Measurements from ENCODE around the gene TMEM125. TPM values are rescaled to one million over a fixed set of nuclear protein-coding genes. Genes with fewer than 3 reads are reported as not detected.

Gene TMEM125
- total and polyA plus RNA-seq, 3 donors from 2014 or later = 0.71 to 2.2 (median 2.0) TPM

GRCh38 chr1:43303471-43304313, 33.9 kb downstream of the TMEM125 start:
- TF ChIP-seq POLR2A (IDR thresholded peaks at IDR 0.05) (no peak), CTCF (IDR thresholded peaks at IDR 0.05) (no peak)
- H3K4me1 ChIP-seq = peaks cover 5% of the 10 kb centered on the region
- no peak for DNase-seq
- H3K9me3 ChIP-seq = no peaks in the 10 kb centered on the region
- intact Hi-C loops (cut with DNase I; ENCODE audit: low total_unique reads) = no loop called here
- no peak overlapping the region for H3K4me3 ChIP-seq
- H3K36me3 ChIP-seq (ENCODE audit: low read depth, missing control alignments) = no peaks in the 10 kb centered on the region
- no peaks in the 10 kb centered on the region for H3K27me3 ChIP-seq
- 67 to 74% methylated on average over 8 of the region's 8 CpGs for WGBS, 2 donors
- H3K27ac ChIP-seq = no peak overlapping the region

- TF ChIP-seq POLR2A (IDR thresholded peaks at IDR 0.05) (no peak), CTCF (IDR thresholded peaks at IDR 0.05) (no peak)
- Histone ChIP-seq H3K9me3 (no peaks in the 10 kb centered on the region), H3K27ac (no peak overlapping the region), H3K27me3 (no peaks in the 10 kb centered on the region), H3K4me3 (peak overlapping the region in 1 of 2 donors; percentile 41), H3K36me3 (ENCODE audit: low read depth, missing control alignments) (no peaks in the 10 kb centered on the region), H3K4me1 (peaks cover 5% of the 10 kb centered on the region)
- intact Hi-C loops (cut with DNase I; ENCODE audit: low total_unique reads) = no loop called here
- 17% methylated on average over 8 of the region's 8 CpGs for WGBS, 2 donors
- no peak for DNase-seq
Observed at GRCh38 chr1:43304314-43304681, 34.5 kb downstream of the TMEM125 start.

- H3K27ac ChIP-seq = no peak overlapping the region
- no peaks in the 10 kb centered on the region for H3K36me3 ChIP-seq (ENCODE audit: low read depth, missing control alignments)
- no peaks in the 10 kb centered on the region for H3K9me3 ChIP-seq
- no peak for DNase-seq
- no peak for TF ChIP-seq POLR2A (IDR thresholded peaks at IDR 0.05)
- no peak for TF ChIP-seq CTCF (IDR thresholded peaks at IDR 0.05)
- H3K4me3 ChIP-seq = peak overlapping the region in 1 of 2 donors; percentile 41
- H3K27me3 ChIP-seq = no peaks in the 10 kb centered on the region
- WGBS, 2 donors = 68 to 85% methylated on average over 10 to 46 of the region's 46 CpGs
- peaks cover 5% of the 10 kb centered on the region for H3K4me1 ChIP-seq
- intact Hi-C loops (cut with DNase I; ENCODE audit: low total_unique reads) = no loop called here
Observed at GRCh38 chr1:43304771-43305300, 35.1 kb downstream of the TMEM125 start.

- Histone ChIP-seq H3K9me3 (no peaks in the 10 kb centered on the region), H3K27me3 (no peaks in the 10 kb centered on the region), H3K27ac (no peak overlapping the region), H3K4me3 (no peak overlapping the region), H3K4me1 (peaks cover 5% of the 10 kb centered on the region), H3K36me3 (ENCODE audit: low read depth, missing control alignments) (no peaks in the 10 kb centered on the region)
- 71 to 83% methylated on average over 2 to 3 of the region's 3 CpGs for WGBS, 2 donors
- intact Hi-C loops (cut with DNase I; ENCODE audit: low total_unique reads) = no loop called here
- no peak for DNase-seq
- TF ChIP-seq POLR2A (IDR thresholded peaks at IDR 0.05) (no peak), CTCF (IDR thresholded peaks at IDR 0.05) (no peak)
Observed at GRCh38 chr1:43305461-43305860, 35.7 kb downstream of the TMEM125 start.

Data from testis (tissue), 3 donors.